A549 (cell line): ENCODE results near the gene ZNF789. TPM values are rescaled to one million over a fixed set of nuclear protein-coding genes. Genes with fewer than 3 reads are reported as not detected.
"Not testable (repeated sequence)": the region's sequence is repeated elsewhere in the genome, so short reads cannot be mapped to it uniquely, and the experiment has no call there.

Source experiments
- ATAC-seq, 2 experiments: fragments of 200-7000 bp in 1 of 2; fragments of >200 bp in 1 of 2; cut with Nextera tagmentation in 1 of 2; cut with Tn5 transposase in 1 of 2; 3 replicates each; pipeline versions ENCODE4 v1.8.0 to v1.9.1; 2018 to 2020; ENCODE audit warnings: mild to moderate bottlenecking in 1 of 2, moderate library complexity in 1 of 2
- CTCF ChIA-PET: fragments of 300-600 bp; sonication (Branson Sonifier 250); formaldehyde crosslinking; extraction: SDS; loops from one replicate; lab custom pipeline; 2021; ENCODE audit warnings: antibody characterized with exemption, inconsistent platforms; lab: Yijun Ruan, JAX
- POLR2A ChIA-PET: fragments of 350-600 bp; formaldehyde crosslinking; extraction: SDS; loops from one replicate; lab custom pipeline; 2021; ENCODE audit warnings: antibody characterized with exemption, inconsistent platforms; lab: Yijun Ruan, JAX
- DNase-seq, 2 experiments: peaks; one replicate each; pipeline versions ENCODE4 v3.0.0 to v3.0.0-alpha.2; 2011 to 2016; ENCODE audit warnings: low read depth in 1 of 2, low spot score in 1 of 2
- FAIRE-seq: peaks from 2 replicates; lab custom pipeline; 2011; peaks lifted over from hg19 to GRCh38; lab: Jason Lieb, UNC
- H3K27ac ChIP-seq, 2 experiments: fragments of >200 bp; sonication (Bioruptor Twin); formaldehyde crosslinking; 3 replicates each; pipeline ENCODE4 v1.5.1; 2016 to 2017
- H3K4me1 ChIP-seq: fragments of >200 bp; sonication (Bioruptor Twin); formaldehyde crosslinking; 3 replicates; pipeline ENCODE4 v1.6.1; 2016
- H3K4me2 ChIP-seq: fragments of >200 bp; sonication (Bioruptor Twin); formaldehyde crosslinking; 3 replicates; pipeline ENCODE4 v1.6.1; 2016
- H3K4me3 ChIP-seq: fragments of >200 bp; sonication (Bioruptor Twin); formaldehyde crosslinking; 3 replicates; pipeline ENCODE4 v1.5.1; 2016
- H3K9me3 ChIP-seq: fragments of >200 bp; sonication (Bioruptor Twin); formaldehyde crosslinking; 3 replicates; pipeline ENCODE4 v1.6.1; 2016
- CEBPB ChIP-seq, 2 experiments: fragments of >200 bp in 1 of 2; sonication (Bioruptor Twin) in 1 of 2; formaldehyde crosslinking in 1 of 2; IDR thresholded peaks; 2 replicates each; pipeline ENCODE4 v1.6.1; 2012 to 2016
- EHMT2 ChIP-seq: fragments of 200-600 bp; sonication (generic); IDR thresholded peaks from 2 replicates; pipeline ENCODE4 v1.6.1; 2016; ENCODE audit warnings: antibody characterized with exemption, low read depth, mild to moderate bottlenecking, moderate library complexity
- EP300 ChIP-seq, 2 experiments: fragments of >200 bp; sonication (Bioruptor Twin); formaldehyde crosslinking; IDR thresholded peaks; 2 replicates in 1 of 2; 3 replicates in 1 of 2; pipeline ENCODE4 v1.6.1; 2016 to 2017
- FOSL2 ChIP-seq, 2 experiments: fragments of 450-650 bp in 1 of 2; fragments of >200 bp in 1 of 2; sonication (Bioruptor Twin) in 1 of 2; formaldehyde crosslinking; IDR thresholded peaks; 2 replicates each; pipeline versions ENCODE4 v1.5.0 to v1.6.1; 2016 to 2020; ENCODE audit warnings: mild to moderate bottlenecking in 1 of 2, moderate library complexity in 1 of 2
- JUNB ChIP-seq: fragments of >200 bp; sonication (Bioruptor Twin); formaldehyde crosslinking; IDR thresholded peaks from 2 replicates; pipeline ENCODE4 v1.6.1; 2016
- MAFK ChIP-seq: fragments of 450-650 bp; IDR thresholded peaks from 2 replicates; pipeline ENCODE4 v1.6.1; 2014; ENCODE audit not compliant: partially characterized antibody
- MAZ ChIP-seq: fragments of 150-350 bp; IDR thresholded peaks from 2 replicates; pipeline ENCODE4 v1.6.1; 2014; ENCODE audit warnings: antibody characterized with exemption, low read depth, low read length, borderline replicate concordance
- NR3C1 ChIP-seq: fragments of >200 bp; sonication (Bioruptor Twin); formaldehyde crosslinking; IDR thresholded peaks from 3 replicates; pipeline ENCODE4 v1.6.1; 2017
- PHF8 ChIP-seq: fragments of 200-600 bp; sonication (generic); IDR thresholded peaks from 2 replicates; pipeline ENCODE4 v1.6.1; 2016; ENCODE audit warnings: low read depth, mild to moderate bottlenecking, antibody characterized with exemption, moderate library complexity, borderline replicate concordance
- WGBS: methylation state at CpG from one replicate; pipeline ENCODE4 v1.1.6; 2017; ENCODE audit errors: missing lambda C conversion rate; 5-methylcytosine and 5-hydroxymethylcytosine counted together
- polyA plus RNA-seq, 4 experiments: library from polyadenylated mRNA; depleted of rRNA in 3 of 4; stranded (reverse); fragments of >200 nt; fragmentation: RNase III in 1 of 4; extraction: RNeasy Plus Mini Kit Qiagen cat#74134 plus additional on column Dnase treatment in 1 of 4; gene quantifications; 2 replicates in 3 of 4; 3 replicates in 1 of 4; pipeline ENCODE4 v1.2.3, GENCODE V29; 2011 to 2017
- TF ChIP-seq, protein P1 (sequence below): fragments of 150-350 bp; IDR thresholded peaks from 2 replicates; pipeline ENCODE4 v1.6.1; 2014; ENCODE audit warnings: low read depth, mild to moderate bottlenecking, low read length
- TF ChIP-seq, protein P2 (sequence below): IDR thresholded peaks from 2 replicates; pipeline ENCODE4 v1.6.1; 2012
- TF ChIP-seq, protein P3 (sequence below): fragments of 200-600 bp; sonication (generic); IDR thresholded peaks from 2 replicates; pipeline ENCODE4 v1.6.1; 2016; ENCODE audit warnings: antibody characterized with exemption, mild to moderate bottlenecking, moderate library complexity

The ZNF789 gene
- polyA plus RNA-seq, 2 of the 4 experiments (the other 2 are of a cell fraction), result 7.5 to 11.6 TPM

DNA sequence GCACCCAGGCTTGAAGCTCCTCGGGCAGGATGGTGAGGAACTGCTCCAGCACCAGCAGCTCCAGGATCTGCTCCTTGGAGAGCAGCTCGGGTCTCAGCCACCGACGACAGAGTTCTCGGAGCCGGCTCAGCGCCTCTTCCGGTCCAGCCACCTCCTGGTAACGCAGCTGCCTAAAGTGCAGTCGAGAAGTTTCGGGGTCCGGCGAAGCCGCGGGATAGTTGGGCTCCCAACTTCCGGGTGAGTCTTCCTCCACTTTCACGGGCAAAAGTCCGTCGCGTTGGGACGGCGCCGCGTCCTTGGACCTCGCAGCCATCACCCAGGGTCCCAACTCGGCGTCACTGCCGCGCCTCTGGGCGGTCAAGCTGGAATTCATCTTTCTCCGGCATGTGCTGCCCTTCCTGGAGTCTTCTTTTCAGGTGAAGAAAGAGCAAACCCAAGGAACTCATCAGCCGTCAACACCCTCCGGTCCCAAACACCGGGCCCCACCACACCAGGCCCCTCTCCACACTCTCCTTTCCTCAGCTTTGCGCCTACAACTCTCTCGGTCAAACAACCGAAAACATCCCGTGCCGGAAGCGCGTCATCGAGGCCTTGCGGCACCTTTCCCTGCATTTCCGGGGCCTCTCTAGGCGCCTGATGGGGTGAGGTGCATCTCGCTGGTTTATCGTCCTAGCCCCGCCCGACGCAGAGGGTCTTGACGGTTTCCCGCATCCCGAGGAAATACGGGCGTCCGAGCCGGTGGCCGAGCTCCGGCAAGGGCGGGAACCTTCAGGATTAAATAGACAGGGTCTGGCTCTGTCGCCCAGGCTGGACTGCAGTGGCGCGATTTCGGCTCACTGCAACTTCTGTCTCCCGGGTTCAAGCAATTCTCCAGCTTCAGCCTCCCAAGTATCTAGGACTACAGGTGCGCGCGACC lies 27.3 kb downstream of the ZNF789 start, which contains the start of gene ZNF394 (continued):
- TF ChIP-seq NR3C1, result no peak
- no peak for TF ChIP-seq MAZ
- peak in 1 of 2 experiments; percentile 69; a peak in 2 of 4 replicates for TF ChIP-seq CEBPB (IDR thresholded peaks at IDR 0.05)
- no peak for TF ChIP-seq FOSL2 (IDR thresholded peaks at IDR 0.05)
- TF ChIP-seq FOSL2 (CRISPR knock-in tag; IDR thresholded peaks at IDR 0.05), result no peak

- ATAC-seq (no peak), FAIRE-seq (no peak), DNase-seq (no peak)
- no peak for TF ChIP-seq EP300 (IDR thresholded peaks at IDR 0.05)
- TF ChIP-seq PHF8, result 0 out of 2 replicates have a peak, but pooled peaks have one; percentile 4
- peak overlapping the region; percentile 87 for H3K4me2 ChIP-seq
- ChIA-PET POLR2A (interaction anchor here (0.7 to 2.8 kb wide), 5 partner anchors 11 to 58 kb away, joined by 4 to 17 read pairs (median 7); partner anchors contain the start of genes FAM200A and ZNF655), CTCF (interaction anchor here (0.6 to 1.7 kb wide), 2 partner anchors 10 to 29 kb away, joined by 3 to 5 read pairs; no protein-coding TSS in a partner anchor)
- H3K4me3 ChIP-seq, result peak overlapping the region; percentile 71
- WGBS, result 76% methylated on average over 16 of the region's 16 CpGs
- H3K4me1 ChIP-seq, result peaks cover 12% of the 10 kb centered on the region; the same call in 2 of the 3 replicates
- H3K27ac ChIP-seq, result peak overlapping the region; percentile 81 to 88
- H3K9me3 ChIP-seq, result peaks cover 12% of the 10 kb centered on the region
Observed at GRCh38 chr7:99500637-99501009, 27.9 kb downstream of the ZNF789 start.

DNA sequence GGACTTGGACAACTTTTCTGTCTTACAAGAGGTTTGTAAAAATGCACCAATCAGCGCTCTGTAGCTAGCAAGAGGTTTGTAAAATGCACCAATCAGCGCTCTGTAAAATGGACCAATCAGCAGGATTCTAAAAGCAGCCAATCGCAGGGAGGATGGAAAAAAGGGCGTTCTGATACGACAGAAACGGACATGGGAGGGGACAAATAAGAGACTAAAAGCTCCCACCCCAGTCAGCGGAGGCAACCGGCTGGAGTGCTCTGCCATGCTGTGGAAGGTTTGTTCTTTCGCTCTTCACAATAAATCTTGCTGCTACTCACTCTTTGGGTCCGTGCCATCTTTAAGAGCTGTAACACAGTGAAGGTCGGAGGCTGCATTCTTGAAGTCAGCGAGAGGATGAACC lies 28.5 kb downstream of the ZNF789 start:
- FAIRE-seq, H3K27ac ChIP-seq, H3K4me3 ChIP-seq, ATAC-seq, CTCF ChIA-PET, H3K9me3 ChIP-seq: not testable (repeated sequence)
- POLR2A ChIA-PET, result interaction anchor here (2.0 to 2.8 kb wide), 2 partner anchors 51 to 57 kb away, joined by 10 to 17 read pairs; partner anchors contain the start of genes FAM200A and ZNF655
- Histone ChIP-seq H3K4me2 (peak overlapping the region; percentile 87; the same call in 2 of the 3 replicates), H3K4me1 (peaks cover 17% of the 10 kb centered on the region; the same call in 2 of the 3 replicates)
- 93% methylated on average over 12 of the region's 12 CpGs for WGBS
- peak in 1 of 2 experiments; percentile 63 for DNase-seq
- TF ChIP-seq MAFK, result peak; percentile 83

DNA sequence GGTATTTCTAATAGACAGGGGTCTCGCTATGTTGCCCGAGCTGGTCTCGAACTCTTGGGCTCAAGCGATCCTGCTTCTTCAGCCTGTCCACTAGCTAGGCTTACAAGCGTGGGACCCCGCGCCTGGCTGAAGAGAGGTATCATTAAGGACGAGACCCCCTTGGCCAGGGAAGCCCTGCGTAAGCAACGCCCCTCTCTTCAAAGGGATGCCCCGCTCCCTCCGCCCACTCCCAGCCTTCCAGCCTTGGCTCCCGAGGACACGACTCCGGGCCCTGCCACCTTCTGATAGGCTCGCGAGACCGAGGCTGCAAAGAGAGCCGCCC lies 31.6 kb downstream of the ZNF789 start:
- Histone ChIP-seq H3K9me3 (no peaks in the 10 kb centered on the region), H3K4me2 (peak overlapping the region; percentile 70), H3K4me3 (peak overlapping the region; percentile 95), H3K4me1 (peaks cover 16% of the 10 kb centered on the region; the same call in 2 of the 3 replicates), H3K27ac (peak overlapping the region; percentile 94 to 97)
- ATAC-seq (peak in 1 of 2 experiments; percentile 91; a peak in 3 of 6 replicates), FAIRE-seq (no peak), DNase-seq (peak in 1 of 2 experiments; percentile 99)
- TF ChIP-seq, protein P1, sequence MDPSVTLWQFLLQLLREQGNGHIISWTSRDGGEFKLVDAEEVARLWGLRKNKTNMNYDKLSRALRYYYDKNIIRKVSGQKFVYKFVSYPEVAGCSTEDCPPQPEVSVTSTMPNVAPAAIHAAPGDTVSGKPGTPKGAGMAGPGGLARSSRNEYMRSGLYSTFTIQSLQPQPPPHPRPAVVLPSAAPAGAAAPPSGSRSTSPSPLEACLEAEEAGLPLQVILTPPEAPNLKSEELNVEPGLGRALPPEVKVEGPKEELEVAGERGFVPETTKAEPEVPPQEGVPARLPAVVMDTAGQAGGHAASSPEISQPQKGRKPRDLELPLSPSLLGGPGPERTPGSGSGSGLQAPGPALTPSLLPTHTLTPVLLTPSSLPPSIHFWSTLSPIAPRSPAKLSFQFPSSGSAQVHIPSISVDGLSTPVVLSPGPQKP, result no peak
- TF ChIP-seq JUNB, result no peak
- TF ChIP-seq, protein P2, sequence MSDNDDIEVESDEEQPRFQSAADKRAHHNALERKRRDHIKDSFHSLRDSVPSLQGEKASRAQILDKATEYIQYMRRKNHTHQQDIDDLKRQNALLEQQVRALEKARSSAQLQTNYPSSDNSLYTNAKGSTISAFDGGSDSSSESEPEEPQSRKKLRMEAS, result 0 out of 2 replicates have a peak, but pooled peaks have one; percentile 7
- TF ChIP-seq, protein P3, sequence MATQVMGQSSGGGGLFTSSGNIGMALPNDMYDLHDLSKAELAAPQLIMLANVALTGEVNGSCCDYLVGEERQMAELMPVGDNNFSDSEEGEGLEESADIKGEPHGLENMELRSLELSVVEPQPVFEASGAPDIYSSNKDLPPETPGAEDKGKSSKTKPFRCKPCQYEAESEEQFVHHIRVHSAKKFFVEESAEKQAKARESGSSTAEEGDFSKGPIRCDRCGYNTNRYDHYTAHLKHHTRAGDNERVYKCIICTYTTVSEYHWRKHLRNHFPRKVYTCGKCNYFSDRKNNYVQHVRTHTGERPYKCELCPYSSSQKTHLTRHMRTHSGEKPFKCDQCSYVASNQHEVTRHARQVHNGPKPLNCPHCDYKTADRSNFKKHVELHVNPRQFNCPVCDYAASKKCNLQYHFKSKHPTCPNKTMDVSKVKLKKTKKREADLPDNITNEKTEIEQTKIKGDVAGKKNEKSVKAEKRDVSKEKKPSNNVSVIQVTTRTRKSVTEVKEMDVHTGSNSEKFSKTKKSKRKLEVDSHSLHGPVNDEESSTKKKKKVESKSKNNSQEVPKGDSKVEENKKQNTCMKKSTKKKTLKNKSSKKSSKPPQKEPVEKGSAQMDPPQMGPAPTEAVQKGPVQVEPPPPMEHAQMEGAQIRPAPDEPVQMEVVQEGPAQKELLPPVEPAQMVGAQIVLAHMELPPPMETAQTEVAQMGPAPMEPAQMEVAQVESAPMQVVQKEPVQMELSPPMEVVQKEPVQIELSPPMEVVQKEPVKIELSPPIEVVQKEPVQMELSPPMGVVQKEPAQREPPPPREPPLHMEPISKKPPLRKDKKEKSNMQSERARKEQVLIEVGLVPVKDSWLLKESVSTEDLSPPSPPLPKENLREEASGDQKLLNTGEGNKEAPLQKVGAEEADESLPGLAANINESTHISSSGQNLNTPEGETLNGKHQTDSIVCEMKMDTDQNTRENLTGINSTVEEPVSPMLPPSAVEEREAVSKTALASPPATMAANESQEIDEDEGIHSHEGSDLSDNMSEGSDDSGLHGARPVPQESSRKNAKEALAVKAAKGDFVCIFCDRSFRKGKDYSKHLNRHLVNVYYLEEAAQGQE, result peak; percentile 48
- TF ChIP-seq EHMT2, result no peak
- ChIA-PET CTCF (no interaction called here), POLR2A (interaction anchor here (0.9 to 3.2 kb wide), 10 partner anchors 9 to 415 kb away, joined by 3 to 23 read pairs (median 10); partner anchors contain the start of genes ATP5MF, FAM200A, TRIM4 and ZNF655)
- WGBS, result 2% methylated on average over 11 of the region's 19 CpGs
